ENCODE results near the gene COQ3. TPM values are rescaled to one million over a fixed set of nuclear protein-coding genes. Genes with fewer than 3 reads are reported as not detected.

COQ3 gene
- polyA plus RNA-seq, 1 donor (not counting 4 experiments of a cell fraction or from before 2014, with no cell fraction given) = 21.2 TPM

- TF ChIP-seq CTCF (optimal IDR thresholded peaks at IDR 0.05 in 1 of 3, IDR thresholded peaks at IDR 0.05 in 1 of 3, conservative IDR thresholded peaks at IDR 0.05 in 1 of 3; ENCODE audit: extremely low read depth in 1 of 3, insufficient read depth in 2 of 3, low read length in 3 of 3) = no peak
- no peak for TF ChIP-seq EZH2 (IDR thresholded peaks at IDR 0.05; ENCODE audit: low read length)
- Histone ChIP-seq H4K20me1 (ENCODE audit: control insufficient read depth, extremely low read depth, insufficient read depth, low read length) (peaks cover under 1% of the 10 kb centered on the region), H3K27ac (ENCODE audit: control insufficient read depth, insufficient read depth, low read length) (no peak overlapping the region), H3K9ac (ENCODE audit: control insufficient read depth, extremely low read depth, insufficient read depth, low read length) (no peak overlapping the region), H3K9me3 (ENCODE audit: control insufficient read depth, low read depth, low read length) (no peaks in the 10 kb centered on the region), H2AFZ (ENCODE audit: control insufficient read depth, low read length) (no peak overlapping the region), H3K4me2 (ENCODE audit: control insufficient read depth, extremely low read depth, insufficient read depth, low read depth, low read length) (no peak overlapping the region), H3K9me1 (ENCODE audit: control insufficient read depth, extremely low read depth, insufficient read depth, low read length) (no peaks in the 10 kb centered on the region), H3K4me3 (ENCODE audit: control insufficient read depth in 2 of 3, extremely low read depth in 1 of 3, insufficient read depth in 2 of 3, low read depth in 1 of 3, low read length in 3 of 3) (no peak overlapping the region), H3K4me1 (ENCODE audit: control insufficient read depth, extremely low read depth, insufficient read depth, low read length) (no peaks in the 10 kb centered on the region), H3K79me2 (ENCODE audit: control insufficient read depth, insufficient read depth, low read length) (peaks cover 82% of the 10 kb centered on the region), H3K27me3 (ENCODE audit: control insufficient read depth, extremely low read depth, insufficient read depth, low read length) (no peaks in the 10 kb centered on the region), H3K36me3 (ENCODE audit: control insufficient read depth in 2 of 2, extremely low read depth in 1 of 2, insufficient read depth in 2 of 2, low read length in 2 of 2) (peaks cover 3 to 5% of the 10 kb centered on the region in 2 experiments)
- dilution Hi-C loops (cut with MboI; ENCODE audit: extremely low pct_ligation_motif_present, low sequenced_read_pairs) = no loop called here
- no peak for DNase-seq (ENCODE audit: low read depth, low spot score)
- FAIRE-seq = no peak
Observed at GRCh38 chr6:99415446-99415845, 21.5 kb upstream of the COQ3 start.

- H4K20me1 ChIP-seq (ENCODE audit: control insufficient read depth, extremely low read depth, insufficient read depth, low read length) = no peaks in the 10 kb centered on the region
- no peak overlapping the region for H3K4me2 ChIP-seq (ENCODE audit: control insufficient read depth, extremely low read depth, insufficient read depth, low read depth, low read length)
- no peak overlapping the region for H3K27ac ChIP-seq (ENCODE audit: control insufficient read depth, insufficient read depth, low read length)
- H3K9me1 ChIP-seq (ENCODE audit: control insufficient read depth, extremely low read depth, insufficient read depth, low read length) = no peaks in the 10 kb centered on the region
- H2AFZ ChIP-seq (ENCODE audit: control insufficient read depth, low read length) = no peak overlapping the region
- H3K27me3 ChIP-seq (ENCODE audit: control insufficient read depth, extremely low read depth, insufficient read depth, low read length) = no peaks in the 10 kb centered on the region
- H3K9me3 ChIP-seq (ENCODE audit: control insufficient read depth, low read depth, low read length) = no peaks in the 10 kb centered on the region
- H3K79me2 ChIP-seq (ENCODE audit: control insufficient read depth, insufficient read depth, low read length) = peaks cover 53% of the 10 kb centered on the region
- DNase-seq (ENCODE audit: low read depth, low spot score) (no peak), FAIRE-seq (no peak)
- dilution Hi-C loops (cut with MboI; ENCODE audit: extremely low pct_ligation_motif_present, low sequenced_read_pairs) = no loop called here
- H3K4me1 ChIP-seq (ENCODE audit: control insufficient read depth, extremely low read depth, insufficient read depth, low read length) = no peaks in the 10 kb centered on the region
- H3K36me3 ChIP-seq (ENCODE audit: control insufficient read depth in 2 of 2, extremely low read depth in 1 of 2, insufficient read depth in 2 of 2, low read length in 2 of 2) = peaks cover 7 to 9% of the 10 kb centered on the region in 2 experiments
- H3K4me3 ChIP-seq (ENCODE audit: control insufficient read depth in 2 of 3, extremely low read depth in 1 of 3, insufficient read depth in 2 of 3, low read depth in 1 of 3, low read length in 3 of 3) = no peak overlapping the region
- H3K9ac ChIP-seq (ENCODE audit: control insufficient read depth, extremely low read depth, insufficient read depth, low read length) = no peak overlapping the region
- TF ChIP-seq CTCF (optimal IDR thresholded peaks at IDR 0.05 in 1 of 3, IDR thresholded peaks at IDR 0.05 in 1 of 3, conservative IDR thresholded peaks at IDR 0.05 in 1 of 3; ENCODE audit: extremely low read depth in 1 of 3, insufficient read depth in 2 of 3, low read length in 3 of 3) (no peak), EZH2 (IDR thresholded peaks at IDR 0.05; ENCODE audit: low read length) (no peak)
Observed at GRCh38 chr6:99412065-99412464, 18.1 kb upstream of the COQ3 start.

All from keratinocyte (primary cell).